H1 (cell line): Measurements from ENCODE around the gene OSBPL5. TPM values are rescaled to one million over a fixed set of nuclear protein-coding genes. Genes with fewer than 3 reads are reported as not detected.

Source experiments
- CTCF ChIP-seq, 3 experiments: IDR thresholded peaks; 1 replicate in 2 of 3; 2 replicates in 1 of 3; pipeline versions ENCODE4 v1.5.1 to v1.6.1; 2011; ENCODE audit warnings: low read length in 3 of 3, mild to moderate bottlenecking in 3 of 3, inconsistent platforms in 2 of 3, low read depth in 1 of 3, moderate library complexity in 1 of 3; ENCODE audit not compliant: insufficient read depth in 1 of 3; ENCODE audit errors: control extremely low read depth in 1 of 3
- SP4 ChIP-seq: IDR thresholded peaks from 2 replicates; pipeline ENCODE4 v1.6.1; 2012; ENCODE audit warnings: low read length, inconsistent platforms
- SUZ12 ChIP-seq: fragments of 200-600 bp; sonication (generic); IDR thresholded peaks from 2 replicates; pipeline ENCODE4 v1.6.1; 2012; ENCODE audit warnings: mild to moderate bottlenecking, inconsistent platforms, low read length, moderate library complexity, mixed read lengths
- polyA plus RNA-seq, 7 experiments: library from polyadenylated mRNA; depleted of rRNA in 3 of 7; stranded (reverse) in 5 of 7; unstranded in 2 of 7; fragments of >200 nt in 5 of 7; fragments of 200-250 nt in 2 of 7; gene quantifications; 1 replicate in 5 of 7; 2 replicates in 1 of 7; 4 replicates in 1 of 7; pipeline versions ENCODE4 v1.2.1 to v1.2.3, GENCODE V29; 2011 to 2013; ENCODE audit warnings: missing spikeins in 2 of 7, mixed read lengths in 2 of 7
- total RNA-seq: library from RNA; stranded (reverse); fragmentation: NEBNext Ultra II Directional; extraction: Animal tissue kit (Norgen Biotek cat#: 25700); gene quantifications from 2 replicates; pipeline ENCODE4 v1.2.1, GENCODE V29; 2021

OSBPL5 gene
- total and polyA plus RNA-seq, 2 of the 8 experiments (the other 6 are each of a cell fraction or from before 2014, with no cell fraction given) = 3.4 to 9.9 TPM

GRCh38 chr11:3094223-3094824 lies 70.8 kb downstream of the OSBPL5 start (continued):
- no peak for TF ChIP-seq CTCF (IDR thresholded peaks at IDR 0.05; ENCODE audit: control extremely low read depth in 1 of 3, insufficient read depth in 1 of 3, low read depth in 1 of 3, low read length in 3 of 3)
- TF ChIP-seq SP4 = no peak
- TF ChIP-seq SUZ12 = no peak
